Fibroblast of lung (primary cell): Measurements from ENCODE around the gene PIAS4. TPM values are rescaled to one million over a fixed set of nuclear protein-coding genes. Genes with fewer than 3 reads are reported as not detected.

Source experiments
- DNase-seq, 2 donors: peaks; one replicate each; pipeline versions ENCODE4 v3.0.0 to v3.0.0-alpha.2; 2010; ENCODE audit warnings: low read depth in 2 of 2
- H2AFZ ChIP-seq: 2 replicates; pipeline ENCODE4 v1.5.1; 2012; ENCODE audit warnings: low read length, control low read depth, inconsistent platforms
- H3K27ac ChIP-seq: 2 replicates; pipeline ENCODE4 v1.5.1; 2011; ENCODE audit warnings: low read length, control low read depth; ENCODE audit not compliant: insufficient read depth
- H3K27me3 ChIP-seq: 2 replicates; pipeline ENCODE4 v1.5.1; 2011; ENCODE audit warnings: mild to moderate bottlenecking, low read length; ENCODE audit not compliant: control insufficient read depth, insufficient read depth
- H3K36me3 ChIP-seq: 2 replicates; pipeline ENCODE4 v1.5.1; 2011; ENCODE audit warnings: low read length; ENCODE audit not compliant: control insufficient read depth, insufficient read depth
- H3K4me1 ChIP-seq: 2 replicates; pipeline ENCODE4 v1.5.1; 2011; ENCODE audit warnings: low read length; ENCODE audit not compliant: control insufficient read depth, insufficient read depth; ENCODE audit errors: extremely low read depth
- H3K4me2 ChIP-seq: 2 replicates; pipeline ENCODE4 v1.5.1; 2011; ENCODE audit warnings: low read length, control low read depth; ENCODE audit not compliant: insufficient read depth; ENCODE audit errors: extremely low read depth
- H3K4me3 ChIP-seq, 4 experiments: fragments of 200-600 bp in 1 of 4; sonication (generic) in 1 of 4; replicated peaks in 1 of 4; 2 replicates each; pipeline ENCODE4 v1.5.1; 2011 to 2016; ENCODE audit warnings: low read length in 4 of 4, low read depth in 3 of 4, mild to moderate bottlenecking in 3 of 4, control low read depth in 2 of 4, inconsistent platforms in 1 of 4, mixed read lengths in 1 of 4; ENCODE audit not compliant: insufficient read depth in 1 of 4; ENCODE audit errors: control extremely low read depth in 1 of 4
- H3K79me2 ChIP-seq: 2 replicates; pipeline ENCODE4 v1.5.1; 2012; ENCODE audit warnings: mild to moderate bottlenecking, low read length, inconsistent platforms; ENCODE audit not compliant: control insufficient read depth, insufficient read depth
- H3K9ac ChIP-seq: 2 replicates; pipeline ENCODE4 v1.5.1; 2011; ENCODE audit warnings: mild to moderate bottlenecking, low read length, control low read depth; ENCODE audit not compliant: insufficient read depth
- H3K9me3 ChIP-seq: 2 replicates; pipeline ENCODE4 v1.5.1; 2012; ENCODE audit warnings: low read depth, low read length; ENCODE audit not compliant: control insufficient read depth, insufficient read depth
- H4K20me1 ChIP-seq: 2 replicates; pipeline ENCODE4 v1.5.1; 2011; ENCODE audit warnings: low read length; ENCODE audit not compliant: control insufficient read depth, insufficient read depth; ENCODE audit errors: extremely low read depth
- CTCF ChIP-seq, 2 donors: IDR thresholded peaks in 1 of 2; conservative IDR thresholded peaks in 1 of 2; 1 replicate in 1 of 2; 2 replicates in 1 of 2; pipeline ENCODE4 v1.5.1; 2011 to 2012; ENCODE audit warnings: low read length in 2 of 2, control low read depth in 1 of 2, inconsistent platforms in 1 of 2, low read depth in 1 of 2, mild to moderate bottlenecking in 1 of 2
- EZH2 ChIP-seq: IDR thresholded peaks from 2 replicates; pipeline ENCODE4 v1.5.1; 2012; ENCODE audit warnings: low read length, control low read depth, mild to moderate bottlenecking; ENCODE audit errors: missing control alignments
- polyA plus RNA-seq, 2 donors: library from polyadenylated mRNA; depleted of rRNA in 1 of 2; stranded (reverse) in 1 of 2; unstranded in 1 of 2; fragments of >200 nt; gene quantifications; 2 replicates each; pipeline ENCODE4 v1.2.1, GENCODE V29; 2011 to 2012; ENCODE audit warnings: missing spikeins in 1 of 2
- total RNA-seq: library from RNA; depleted of rRNA; stranded (reverse); fragments of >200 nt; gene quantifications from 2 replicates; pipeline ENCODE4 v1.2.1, GENCODE V29; 2014

Gene PIAS4
- total and polyA plus RNA-seq, 2 donors (not counting 1 experiment from before 2014, with no cell fraction given): 6.6 to 14.9 TPM

- no peak overlapping the region for H2AFZ ChIP-seq
- no peaks in the 10 kb centered on the region for H4K20me1 ChIP-seq
- no peak for DNase-seq
- no peak overlapping the region for H3K4me3 ChIP-seq
- H3K9me3 ChIP-seq: no peaks in the 10 kb centered on the region
- TF ChIP-seq EZH2 (no peak), CTCF (conservative IDR thresholded peaks at IDR 0.05 in 1 of 2, IDR thresholded peaks at IDR 0.05 in 1 of 2; ENCODE audit: low read depth in 1 of 2, low read length in 2 of 2) (no peak)
- H3K4me2 ChIP-seq: no peak overlapping the region
- peaks cover 6% of the 10 kb centered on the region for H3K79me2 ChIP-seq
- no peaks in the 10 kb centered on the region for H3K27me3 ChIP-seq
- no peak overlapping the region for H3K27ac ChIP-seq
- peak overlapping the region; percentile 10 for H3K9ac ChIP-seq
- peaks cover 2% of the 10 kb centered on the region for H3K36me3 ChIP-seq
- H3K4me1 ChIP-seq: no peaks in the 10 kb centered on the region
Observed at GRCh38 chr19:4023600-4024398, 16.3 kb downstream of the PIAS4 start.

- Histone ChIP-seq H3K27me3 (no peaks in the 10 kb centered on the region), H3K4me3 (no peak overlapping the region)
- TF ChIP-seq CTCF (conservative IDR thresholded peaks at IDR 0.05 in 1 of 2, IDR thresholded peaks at IDR 0.05 in 1 of 2; ENCODE audit: low read depth in 1 of 2, low read length in 2 of 2) (no peak), EZH2 (no peak)
Observed at GRCh38 chr19:4025317-4025716, 17.8 kb downstream of the PIAS4 start.

GRCh38 chr19:4027146-4027545, 19.6 kb downstream of the PIAS4 start:
- no peak overlapping the region for H3K9ac ChIP-seq
- peaks cover 6% of the 10 kb centered on the region for H3K36me3 ChIP-seq
- no peak for DNase-seq
- no peak overlapping the region for H3K4me3 ChIP-seq
- H3K9me3 ChIP-seq: no peaks in the 10 kb centered on the region
- no peaks in the 10 kb centered on the region for H3K4me1 ChIP-seq
- H3K79me2 ChIP-seq: no peaks in the 10 kb centered on the region
- no peaks in the 10 kb centered on the region for H3K27me3 ChIP-seq
- TF ChIP-seq EZH2 (no peak), CTCF (conservative IDR thresholded peaks at IDR 0.05 in 1 of 2, IDR thresholded peaks at IDR 0.05 in 1 of 2; ENCODE audit: low read depth in 1 of 2, low read length in 2 of 2) (no peak)
- H4K20me1 ChIP-seq: no peaks in the 10 kb centered on the region
- H3K27ac ChIP-seq: no peak overlapping the region
- no peak overlapping the region for H3K4me2 ChIP-seq
- no peak overlapping the region for H2AFZ ChIP-seq

More at GRCh38 chr19:4025317-4025716, 17.8 kb downstream of the PIAS4 start:
- H3K27ac ChIP-seq: no peak overlapping the region
- no peak for DNase-seq
- no peak overlapping the region for H3K4me2 ChIP-seq
- H2AFZ ChIP-seq: no peak overlapping the region
- H4K20me1 ChIP-seq: no peaks in the 10 kb centered on the region
- H3K79me2 ChIP-seq: peaks cover 1% of the 10 kb centered on the region
- no peaks in the 10 kb centered on the region for H3K9me3 ChIP-seq
- peaks cover 4% of the 10 kb centered on the region for H3K36me3 ChIP-seq
- H3K9ac ChIP-seq: no peak overlapping the region
- H3K4me1 ChIP-seq: no peaks in the 10 kb centered on the region
